Esophagus (tissue), 2 donors: Measurements from ENCODE around the gene MCOLN2. TPM values are rescaled to one million over a fixed set of nuclear protein-coding genes. Genes with fewer than 3 reads are reported as not detected.

Experiments
- H3K27ac ChIP-seq, 2 donors: one replicate each; pipeline ENCODE4 v1.5.1; 2013; ENCODE audit warnings: low read depth in 2 of 2, mild to moderate bottlenecking in 2 of 2, inconsistent platforms in 1 of 2, low read length in 1 of 2, moderate library complexity in 1 of 2
- H3K27me3 ChIP-seq, 2 donors: one replicate each; pipeline ENCODE4 v1.6.1; 2013; ENCODE audit warnings: low read length in 2 of 2, control low read depth in 1 of 2, mild to moderate bottlenecking in 1 of 2; ENCODE audit not compliant: insufficient read depth in 2 of 2, control insufficient read depth in 1 of 2
- H3K36me3 ChIP-seq, 2 donors: one replicate each; pipeline ENCODE4 v1.6.1; 2013; ENCODE audit warnings: low read length in 1 of 2; ENCODE audit not compliant: control insufficient read depth in 2 of 2, insufficient read depth in 2 of 2
- H3K4me1 ChIP-seq, 2 donors: one replicate each; pipeline ENCODE4 v1.6.1; 2013; ENCODE audit warnings: low read length in 1 of 2; ENCODE audit not compliant: control insufficient read depth in 2 of 2, insufficient read depth in 2 of 2
- H3K4me3 ChIP-seq, 2 donors: one replicate each; pipeline ENCODE4 v1.5.1; 2013; ENCODE audit warnings: low read length in 2 of 2, mild to moderate bottlenecking in 2 of 2, low read depth in 1 of 2, moderate library complexity in 1 of 2
- H3K9me3 ChIP-seq, 2 donors: one replicate each; pipeline ENCODE4 v1.6.1; 2013; ENCODE audit warnings: mild to moderate bottlenecking in 2 of 2, low read depth in 1 of 2, low read length in 1 of 2, moderate library complexity in 1 of 2; ENCODE audit not compliant: control insufficient read depth in 2 of 2, insufficient read depth in 1 of 2
- WGBS, 2 donors: extraction: QIAGEN DNeasy Blood & Tissue Kit; methylation state at CpG; one replicate each; pipeline ENCODE4 v1.1.7; 2013; 5-methylcytosine and 5-hydroxymethylcytosine counted together
- polyA plus RNA-seq, 2 donors: library from polyadenylated mRNA; stranded (reverse); fragments of 200-250 nt; gene quantifications; one replicate each; pipeline ENCODE4 v1.2.3, GENCODE V29; 2013
- donor health status: healthy with polysubstance abuse.
- donor health status: Bipolar disorder and iron deficiency.

MCOLN2 gene
- polyA plus RNA-seq, 2 donors, result 0.79 to 1.4 TPM

GRCh38 chr1:84933011-84933611 is 63.8 kb downstream of the MCOLN2 start:
- Histone ChIP-seq H3K4me1 (no peaks in the 10 kb centered on the region), H3K36me3 (no peaks in the 10 kb centered on the region), H3K27me3 (no peaks in the 10 kb centered on the region), H3K27ac (no peak overlapping the region), H3K9me3 (no peaks in the 10 kb centered on the region), H3K4me3 (no peak overlapping the region)
- 76 to 85% methylated on average over 7 of the region's 7 CpGs for WGBS, 2 donors

- no peaks in the 10 kb centered on the region for H3K4me1 ChIP-seq
- 89 to 94% methylated on average over 2 of the region's 2 CpGs for WGBS, 2 donors
- no peak overlapping the region for H3K4me3 ChIP-seq
These were observed 66.1 kb downstream of the MCOLN2 start for GRCh38 chr1:84930831-84931230.

GRCh38 chr1:84930329-84930728 is 66.6 kb downstream of the MCOLN2 start:
- Histone ChIP-seq H3K4me1 (no peaks in the 10 kb centered on the region), H3K36me3 (no peaks in the 10 kb centered on the region), H3K27me3 (no peaks in the 10 kb centered on the region), H3K4me3 (no peak overlapping the region), H3K9me3 (no peaks in the 10 kb centered on the region), H3K27ac (no peak overlapping the region)
- 86 to 89% methylated on average over 4 of the region's 4 CpGs for WGBS, 2 donors

More at GRCh38 chr1:84930831-84931230, 66.1 kb downstream of the MCOLN2 start:
- Histone ChIP-seq H3K27me3 (no peaks in the 10 kb centered on the region), H3K9me3 (no peaks in the 10 kb centered on the region), H3K27ac (no peak overlapping the region), H3K36me3 (no peaks in the 10 kb centered on the region)

GRCh38 chr1:84929581-84929980 is 67.3 kb downstream of the MCOLN2 start:
- Histone ChIP-seq H3K27me3 (no peaks in the 10 kb centered on the region), H3K27ac (no peak overlapping the region), H3K4me3 (no peak overlapping the region), H3K4me1 (no peaks in the 10 kb centered on the region), H3K36me3 (no peaks in the 10 kb centered on the region), H3K9me3 (no peaks in the 10 kb centered on the region)
- 63 to 73% methylated on average over 1 of the region's 1 CpG for WGBS, 2 donors

GRCh38 chr1:84928979-84929378 is 67.9 kb downstream of the MCOLN2 start:
- Histone ChIP-seq H3K36me3 (no peaks in the 10 kb centered on the region), H3K27me3 (no peaks in the 10 kb centered on the region), H3K4me1 (no peaks in the 10 kb centered on the region), H3K27ac (no peak overlapping the region), H3K4me3 (no peak overlapping the region), H3K9me3 (no peaks in the 10 kb centered on the region)
- 74 to 80% methylated on average over 4 of the region's 4 CpGs for WGBS, 2 donors

- Histone ChIP-seq H3K27me3 (no peaks in the 10 kb centered on the region), H3K36me3 (no peaks in the 10 kb centered on the region), H3K4me1 (peaks cover 3 to 4% of the 10 kb centered on the region in 2 donors), H3K27ac (peak overlapping the region in 1 of 2 donors; percentile 41), H3K9me3 (no peaks in the 10 kb centered on the region), H3K4me3 (no peak overlapping the region)
- WGBS, 2 donors, result 51 to 65% methylated on average over 3 of the region's 3 CpGs
These were observed 73.6 kb downstream of the MCOLN2 start for GRCh38 chr1:84923317-84923716.

GRCh38 chr1:84920159-84920558 is 76.8 kb downstream of the MCOLN2 start:
- H3K27me3 ChIP-seq, result no peaks in the 10 kb centered on the region

GRCh38 chr1:84919461-84919970 is 77.4 kb downstream of the MCOLN2 start:
- Histone ChIP-seq H3K36me3 (no peaks in the 10 kb centered on the region), H3K27me3 (no peaks in the 10 kb centered on the region), H3K4me3 (no peak overlapping the region), H3K9me3 (no peaks in the 10 kb centered on the region), H3K27ac (no peak overlapping the region), H3K4me1 (peaks cover 3 to 4% of the 10 kb centered on the region in 2 donors)
- WGBS, 2 donors, result 48 to 65% methylated on average over 4 of the region's 4 CpGs

More at GRCh38 chr1:84920159-84920558, 76.8 kb downstream of the MCOLN2 start:
- Histone ChIP-seq H3K27ac (no peak overlapping the region), H3K36me3 (no peaks in the 10 kb centered on the region), H3K4me1 (peaks cover 3 to 4% of the 10 kb centered on the region in 2 donors), H3K9me3 (no peaks in the 10 kb centered on the region), H3K4me3 (no peak overlapping the region)
- WGBS, 2 donors, result 94 to 100% methylated on average over 1 of the region's 1 CpG

GRCh38 chr1:84918726-84919336 is 78.1 kb downstream of the MCOLN2 start:
- H3K9me3 ChIP-seq, result no peaks in the 10 kb centered on the region
- H3K4me3 ChIP-seq, result no peak overlapping the region
- H3K36me3 ChIP-seq, result no peaks in the 10 kb centered on the region
- no peaks in the 10 kb centered on the region for H3K27me3 ChIP-seq
- H3K27ac ChIP-seq, result no peak overlapping the region
- 78 to 80% methylated on average over 5 of the region's 5 CpGs for WGBS, 2 donors
- peaks cover 3 to 4% of the 10 kb centered on the region in 2 donors for H3K4me1 ChIP-seq

- H3K27me3 ChIP-seq, result no peaks in the 10 kb centered on the region
- H3K9me3 ChIP-seq, result no peaks in the 10 kb centered on the region
- H3K4me1 ChIP-seq, result no peaks in the 10 kb centered on the region
- H3K27ac ChIP-seq, result no peak overlapping the region
- no peaks in the 10 kb centered on the region for H3K36me3 ChIP-seq
- WGBS, 2 donors, result 76 to 90% methylated on average over 4 of the region's 4 CpGs
- H3K4me3 ChIP-seq, result no peak overlapping the region
These were observed 80.0 kb downstream of the MCOLN2 start for GRCh38 chr1:84916897-84917296.
